OCI-LY1 (cell line): Measurements from ENCODE around the gene NACC1.
"Not testable (repeated sequence)": the region's sequence is repeated elsewhere in the genome, so short reads cannot be mapped to it uniquely, and the experiment has no call there.

ENCODE experiments used
- H2AFZ ChIP-seq: fragments of 200-600 bp; sonication (generic), shearing (Covaris generic); 2 replicates; pipeline ENCODE4 v1.6.0; 2014; ENCODE audit warnings: antibody characterized with exemption, mild to moderate bottlenecking, low read length
- H3F3A ChIP-seq: fragments of 200-600 bp; sonication (generic), shearing (Covaris generic); 2 replicates; pipeline ENCODE4 v1.6.0; 2014; ENCODE audit warnings: mild to moderate bottlenecking, antibody characterized with exemption, low read length, moderate library complexity; ENCODE audit not compliant: insufficient read depth
- H3K27ac ChIP-seq: fragments of 200-600 bp; sonication (generic); 2 replicates; pipeline ENCODE4 v1.5.1; 2014; ENCODE audit warnings: low read length, mixed run types, mild to moderate bottlenecking, low read depth; ENCODE audit not compliant: poor library complexity, severe bottlenecking
- H3K27me3 ChIP-seq: fragments of 200-600 bp; sonication (generic); 2 replicates; pipeline ENCODE4 v1.6.0; 2014; ENCODE audit warnings: antibody characterized with exemption, mild to moderate bottlenecking, low read length, moderate library complexity; ENCODE audit not compliant: insufficient read depth
- H3K36me3 ChIP-seq: fragments of 200-600 bp; sonication (generic); 2 replicates; pipeline ENCODE4 v1.6.1; 2014; ENCODE audit warnings: mild to moderate bottlenecking, antibody characterized with exemption, low read length, moderate library complexity, mixed read lengths; ENCODE audit not compliant: insufficient read depth
- H3K4me1 ChIP-seq: fragments of 200-600 bp; sonication (generic); 2 replicates; pipeline ENCODE4 v1.5.1; 2014; ENCODE audit warnings: mild to moderate bottlenecking, low read length, moderate library complexity; ENCODE audit not compliant: insufficient read depth, severe bottlenecking
- H3K4me2 ChIP-seq: fragments of 200-600 bp; sonication (generic), shearing (Covaris generic); 2 replicates; pipeline ENCODE4 v1.6.1; 2014; ENCODE audit warnings: low read length
- H3K4me3 ChIP-seq: fragments of 200-600 bp; sonication (generic); 2 replicates; pipeline ENCODE4 v1.5.1; 2014; ENCODE audit warnings: low read length, low read depth, mild to moderate bottlenecking, mixed read lengths; ENCODE audit not compliant: poor library complexity, severe bottlenecking
- H3K79me2 ChIP-seq: fragments of 200-600 bp; shearing (Covaris generic); 2 replicates; pipeline ENCODE4 v1.6.1; 2016; ENCODE audit warnings: mixed run types, low read length, mixed read lengths; ENCODE audit not compliant: insufficient read depth
- H3K9ac ChIP-seq: fragments of 200-600 bp; sonication (generic), shearing (Covaris generic); 2 replicates; pipeline ENCODE4 v1.6.1; 2014; ENCODE audit warnings: mild to moderate bottlenecking, low read length, mixed read lengths
- H3K9me2 ChIP-seq: fragments of 200-600 bp; sonication (generic), shearing (Covaris generic); 2 replicates; pipeline ENCODE4 v1.6.1; 2014; ENCODE audit warnings: low read depth, mild to moderate bottlenecking, low read length, mixed read lengths
- H3K9me3 ChIP-seq: fragments of 200-600 bp; shearing (Covaris generic); 2 replicates; pipeline ENCODE4 v1.6.1; 2014; ENCODE audit warnings: low read length, mixed read lengths
- H4K20me1 ChIP-seq: fragments of 200-600 bp; sonication (generic), shearing (Covaris generic); 2 replicates; pipeline ENCODE4 v1.6.0; 2016; ENCODE audit warnings: mild to moderate bottlenecking, low read length; ENCODE audit not compliant: insufficient read depth
- CTCF ChIP-seq: fragments of 200-600 bp; sonication (generic), shearing (Covaris generic); IDR thresholded peaks from 2 replicates; pipeline ENCODE4 v1.5.1; 2017; ENCODE audit warnings: mild to moderate bottlenecking, antibody characterized with exemption, low read length, moderate library complexity, mixed read lengths
- EZH2 ChIP-seq: fragments of 200-600 bp; sonication (generic), shearing (Covaris generic); IDR thresholded peaks from 2 replicates; pipeline ENCODE4 v1.8.0; 2017; ENCODE audit warnings: borderline replicate concordance, mixed run types, mild to moderate bottlenecking, antibody characterized with exemption, low read length, moderate library complexity, mixed read lengths

Gene NACC1

DNA sequence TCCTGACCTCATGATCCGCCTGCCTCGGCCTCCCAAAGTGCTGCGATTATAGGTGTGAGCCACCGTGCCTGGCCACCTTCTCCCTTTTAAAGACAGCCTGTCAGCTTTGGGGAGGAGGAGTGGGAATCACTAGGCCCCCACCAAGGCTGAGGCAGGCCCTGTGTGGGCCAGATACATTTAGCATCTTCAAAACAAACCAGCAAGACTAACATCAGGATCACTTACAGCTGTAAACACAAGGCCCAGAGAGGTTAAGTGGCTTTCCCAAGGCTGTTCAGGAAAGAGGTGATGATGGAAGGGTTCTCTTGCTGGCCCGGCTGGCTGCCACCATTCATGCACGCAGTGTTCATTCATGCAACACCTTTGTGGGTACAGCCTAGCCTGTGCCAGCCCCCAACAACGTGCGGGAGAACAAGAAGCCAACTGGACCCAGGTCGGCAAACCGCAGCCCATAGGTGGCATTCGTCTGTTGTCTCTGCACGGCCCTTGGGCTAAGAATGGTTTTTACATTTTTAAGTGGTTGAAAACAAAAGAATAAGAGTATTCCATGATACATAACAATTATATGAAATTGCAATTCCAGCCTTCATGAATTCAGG, 55.2 kb downstream of the NACC1 start:
- Histone ChIP-seq H3K79me2 (no peaks in the 10 kb centered on the region), H3K27ac (no peak overlapping the region), H3K27me3 (no peaks in the 10 kb centered on the region), H4K20me1 (no peaks in the 10 kb centered on the region), H3K4me3 (no peak overlapping the region), H3K9me2 (no peaks in the 10 kb centered on the region), H3K36me3 (no peaks in the 10 kb centered on the region), H3K4me1 (peaks cover 10% of the 10 kb centered on the region), H3F3A (no peaks in the 10 kb centered on the region), H3K9me3 (no peaks in the 10 kb centered on the region), H2AFZ (no peak overlapping the region), H3K4me2 (no peak overlapping the region), H3K9ac (no peak overlapping the region)
- TF ChIP-seq EZH2 (no peak), CTCF (no peak)

DNA sequence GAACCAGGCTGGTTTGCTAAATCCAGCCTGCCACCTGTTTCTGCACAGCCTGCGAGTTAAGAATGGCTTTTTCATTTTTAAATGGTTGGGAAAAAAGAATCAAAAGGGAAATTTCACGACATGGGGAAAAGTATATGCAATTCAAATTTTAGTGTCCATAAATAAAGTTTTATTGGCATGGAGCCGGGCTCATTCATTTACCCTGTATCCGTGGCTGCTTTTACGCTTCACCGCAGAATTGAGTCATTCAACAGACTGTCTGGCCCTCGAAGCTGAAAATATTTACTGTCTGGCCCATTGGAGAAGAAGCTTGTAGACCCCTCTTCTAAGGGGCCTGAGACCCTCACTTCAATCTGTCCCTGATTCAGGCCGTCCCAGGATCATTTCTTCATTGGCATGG, 58.3 kb downstream of the NACC1 start:
- no peak overlapping the region for H3K4me2 ChIP-seq
- H2AFZ ChIP-seq = no peak overlapping the region
- H3K79me2 ChIP-seq = no peaks in the 10 kb centered on the region
- H3K9ac ChIP-seq = no peak overlapping the region
- no peaks in the 10 kb centered on the region for H3K36me3 ChIP-seq
- no peaks in the 10 kb centered on the region for H3K9me2 ChIP-seq
- H3K27ac ChIP-seq = no peak overlapping the region
- TF ChIP-seq EZH2 = no peak
- no peak for TF ChIP-seq CTCF
- no peaks in the 10 kb centered on the region for H4K20me1 ChIP-seq
- H3F3A ChIP-seq = no peaks in the 10 kb centered on the region
- H3K9me3 ChIP-seq = no peaks in the 10 kb centered on the region
- H3K4me1 ChIP-seq = peaks cover 10% of the 10 kb centered on the region
- no peaks in the 10 kb centered on the region for H3K27me3 ChIP-seq
- no peak overlapping the region for H3K4me3 ChIP-seq

GRCh38 chr19:13177584-13177983, 59.5 kb downstream of the NACC1 start:
- not testable (repeated sequence) for H3K27me3 ChIP-seq, H3K9ac ChIP-seq, H3K27ac ChIP-seq, H3K36me3 ChIP-seq, H3K4me3 ChIP-seq, H3K4me1 ChIP-seq, H3F3A ChIP-seq, H3K9me3 ChIP-seq, H4K20me1 ChIP-seq, H2AFZ ChIP-seq, H3K79me2 ChIP-seq, H3K9me2 ChIP-seq, H3K4me2 ChIP-seq

DNA sequence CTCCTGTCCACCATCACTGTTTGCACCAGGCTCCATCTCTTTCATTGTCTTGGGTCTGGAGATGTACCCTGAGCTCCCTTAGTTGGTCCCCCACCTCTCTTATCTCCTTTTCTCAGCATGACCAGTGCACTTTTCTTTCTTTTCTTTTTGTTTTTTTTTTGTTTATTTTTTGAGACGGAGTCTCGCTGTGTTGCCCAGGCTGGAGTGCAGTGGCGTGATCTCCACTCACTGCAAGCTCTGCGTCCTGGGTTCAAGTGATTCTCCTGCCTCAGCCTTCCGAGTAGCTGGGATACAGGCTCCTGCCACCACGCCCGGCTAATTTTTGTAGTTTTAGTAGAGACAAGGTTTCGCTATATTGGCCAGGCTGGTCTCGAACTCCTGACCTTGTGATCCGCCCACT, 60.2 kb downstream of the NACC1 start:
- H3K79me2 ChIP-seq, H3K4me3 ChIP-seq, H4K20me1 ChIP-seq, H3K27me3 ChIP-seq, H3K36me3 ChIP-seq, H3K9ac ChIP-seq, H3K9me3 ChIP-seq, H2AFZ ChIP-seq, H3K27ac ChIP-seq, H3F3A ChIP-seq, H3K4me2 ChIP-seq, H3K4me1 ChIP-seq, H3K9me2 ChIP-seq: not testable (repeated sequence)
